ENCODE results near the gene UFD1.
"Not testable (repeated sequence)": the region's sequence is repeated elsewhere in the genome, so short reads cannot be mapped to it uniquely, and the experiment has no call there.

Gene UFD1

DNA sequence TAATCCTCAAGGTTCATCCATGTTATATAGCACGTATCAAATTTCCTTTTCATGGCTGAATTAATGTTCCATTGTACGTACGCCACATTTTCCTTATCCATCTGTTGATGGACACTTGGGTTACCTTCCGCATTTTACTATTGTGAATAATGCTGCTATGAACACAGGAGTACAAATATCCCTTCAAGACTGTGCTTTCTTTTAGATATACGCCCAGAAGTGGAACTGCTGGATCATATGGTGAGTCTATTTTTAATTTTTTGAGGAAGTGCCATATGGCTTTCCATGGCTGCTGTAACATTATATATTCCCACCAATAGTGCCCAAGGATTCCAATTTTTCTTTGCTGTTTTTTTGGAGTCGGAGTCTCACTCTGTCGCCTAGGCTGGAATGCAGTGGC is 40.7 kb downstream of the UFD1 start:
- TF ChIP-seq SUZ12 (IDR thresholded peaks at IDR 0.05; ENCODE audit: extremely low read depth, insufficient read depth, insufficient read length) (no peak), YY1 (IDR thresholded peaks at IDR 0.05; ENCODE audit: insufficient read depth, insufficient read length) (no peak), ZNF274 (IDR thresholded peaks at IDR 0.05; ENCODE audit: low read depth, low read length) (no peak)
- H3K4me1 ChIP-seq (ENCODE audit: insufficient read depth, insufficient read length), result no peaks in the 10 kb centered on the region

GRCh38 chr22:19436444-19437161 is 42.4 kb downstream of the UFD1 start:
- not testable (repeated sequence) for H3K4me3 ChIP-seq (ENCODE audit: insufficient read length, low read depth); H3K4me1 ChIP-seq (ENCODE audit: insufficient read depth, insufficient read length); H3K9me3 ChIP-seq (ENCODE audit: insufficient read depth, low read length); DNase-seq (ENCODE audit: low read depth, low spot score); H3K9ac ChIP-seq (ENCODE audit: insufficient read length, low read depth); H3K27me3 ChIP-seq (ENCODE audit: insufficient read depth, insufficient read length)
- peaks cover 32% of the 10 kb centered on the region for H3K36me3 ChIP-seq (ENCODE audit: insufficient read depth, insufficient read length, low read length)

More for the DNA sequence above, 40.7 kb downstream of the UFD1 start:
- Histone ChIP-seq H3K9me3 (ENCODE audit: insufficient read depth, low read length) (no peaks in the 10 kb centered on the region), H3K4me3 (ENCODE audit: insufficient read length, low read depth) (no peak overlapping the region), H3K36me3 (ENCODE audit: insufficient read depth, insufficient read length, low read length) (peaks cover 39% of the 10 kb centered on the region), H3K27me3 (ENCODE audit: insufficient read depth, insufficient read length) (no peaks in the 10 kb centered on the region), H3K9ac (ENCODE audit: insufficient read length, low read depth) (no peak overlapping the region)
- no peak for DNase-seq (ENCODE audit: low read depth, low spot score)

GRCh38 chr22:19434829-19435580 is 44.0 kb downstream of the UFD1 start:
- DNase-seq (ENCODE audit: low read depth, low spot score), result no peak
- no peak overlapping the region for H3K4me3 ChIP-seq (ENCODE audit: insufficient read length, low read depth)
- peaks cover 2% of the 10 kb centered on the region for H3K4me1 ChIP-seq (ENCODE audit: insufficient read depth, insufficient read length)
- peaks cover 25% of the 10 kb centered on the region for H3K36me3 ChIP-seq (ENCODE audit: insufficient read depth, insufficient read length, low read length)
- no peaks in the 10 kb centered on the region for H3K27me3 ChIP-seq (ENCODE audit: insufficient read depth, insufficient read length)
- H3K9ac ChIP-seq (ENCODE audit: insufficient read length, low read depth), result no peak overlapping the region
- TF ChIP-seq SUZ12 (IDR thresholded peaks at IDR 0.05; ENCODE audit: extremely low read depth, insufficient read depth, insufficient read length), result no peak
- no peak for TF ChIP-seq YY1 (IDR thresholded peaks at IDR 0.05; ENCODE audit: insufficient read depth, insufficient read length)
- no peak for TF ChIP-seq ZNF274 (IDR thresholded peaks at IDR 0.05; ENCODE audit: low read depth, low read length)
- H3K9me3 ChIP-seq (ENCODE audit: insufficient read depth, low read length), result no peaks in the 10 kb centered on the region

- peaks cover 2% of the 10 kb centered on the region for H3K4me1 ChIP-seq (ENCODE audit: insufficient read depth, insufficient read length)
- no peak overlapping the region for H3K4me3 ChIP-seq (ENCODE audit: insufficient read length, low read depth)
- DNase-seq (ENCODE audit: low read depth, low spot score), result no peak
- no peaks in the 10 kb centered on the region for H3K9me3 ChIP-seq (ENCODE audit: insufficient read depth, low read length)
- no peak overlapping the region for H3K9ac ChIP-seq (ENCODE audit: insufficient read length, low read depth)
- peaks cover 29% of the 10 kb centered on the region for H3K36me3 ChIP-seq (ENCODE audit: insufficient read depth, insufficient read length, low read length)
- H3K27me3 ChIP-seq (ENCODE audit: insufficient read depth, insufficient read length), result no peaks in the 10 kb centered on the region
- TF ChIP-seq ZNF274 (IDR thresholded peaks at IDR 0.05; ENCODE audit: low read depth, low read length), result no peak
- no peak for TF ChIP-seq SUZ12 (IDR thresholded peaks at IDR 0.05; ENCODE audit: extremely low read depth, insufficient read depth, insufficient read length)
These were observed 44.6 kb downstream of the UFD1 start for GRCh38 chr22:19434401-19434800.

- Histone ChIP-seq H3K9ac (ENCODE audit: insufficient read length, low read depth) (peak within 1 kb of the TSS; percentile 97), H3K36me3 (ENCODE audit: insufficient read depth, insufficient read length, low read length) (peaks cover 37% of the 10 kb centered on the region), H3K27me3 (ENCODE audit: insufficient read depth, insufficient read length) (no peaks in the 10 kb centered on the region), H3K9me3 (ENCODE audit: insufficient read depth, low read length) (no peaks in the 10 kb centered on the region), H3K4me3 (ENCODE audit: insufficient read length, low read depth) (peak within 1 kb of the TSS; percentile 94), H3K4me1 (ENCODE audit: insufficient read depth, insufficient read length) (peaks cover 2% of the 10 kb centered on the region)
- TF ChIP-seq ZNF274 (IDR thresholded peaks at IDR 0.05; ENCODE audit: low read depth, low read length) (no peak), YY1 (IDR thresholded peaks at IDR 0.05; ENCODE audit: insufficient read depth, insufficient read length) (peak; percentile 25)
- no peak for DNase-seq (ENCODE audit: low read depth, low spot score)
These were observed 46.7 kb downstream of the UFD1 start, which contains the start of gene MRPL40 for GRCh38 chr22:19432133-19432851. Gene MRPL40, plus strand, starts transcription at chr22:19432545. Its CDS starts 10 bp downstream, at chr22:19432555.

DNA sequence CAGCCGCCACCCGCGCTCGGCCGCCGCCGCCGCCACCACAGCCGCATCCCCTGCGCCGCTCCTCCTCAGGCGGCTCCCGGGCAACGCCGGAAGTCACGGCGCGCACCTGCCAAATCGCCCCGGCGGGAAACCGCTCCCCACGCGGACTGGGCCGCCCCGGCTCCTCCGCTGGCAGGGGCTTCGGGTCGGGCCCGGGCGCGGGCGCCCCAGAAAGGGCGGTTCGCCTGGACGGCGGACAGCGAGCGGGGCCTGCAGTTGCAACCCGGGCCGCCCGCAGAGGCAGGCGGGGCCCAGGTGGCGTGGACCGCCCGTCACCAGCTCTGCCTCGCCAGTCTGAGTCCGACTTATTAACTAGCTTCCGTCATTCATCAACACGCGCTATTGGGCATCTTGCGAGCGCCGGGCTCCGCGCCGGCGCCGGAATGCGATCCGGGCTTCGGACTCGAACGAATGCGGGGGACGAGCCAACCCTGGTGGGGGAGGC is 47.3 kb downstream of the UFD1 start, which contains the start of gene HIRA:
Gene HIRA (minus strand): TSS at position 85 of the 484 bp plus-strand sequence. CDS start 257 bp downstream, outside the sequence.
- Histone ChIP-seq H3K4me3 (ENCODE audit: insufficient read length, low read depth) (peak within 1 kb of the TSS; percentile 94), H3K4me1 (ENCODE audit: insufficient read depth, insufficient read length) (peaks cover 2% of the 10 kb centered on the region), H3K9me3 (ENCODE audit: insufficient read depth, low read length) (no peaks in the 10 kb centered on the region), H3K27me3 (ENCODE audit: insufficient read depth, insufficient read length) (no peaks in the 10 kb centered on the region), H3K9ac (ENCODE audit: insufficient read length, low read depth) (peak within 1 kb of the TSS; percentile 97), H3K36me3 (ENCODE audit: insufficient read depth, insufficient read length, low read length) (peaks cover 41% of the 10 kb centered on the region)
- TF ChIP-seq ZNF274 (IDR thresholded peaks at IDR 0.05; ENCODE audit: low read depth, low read length) (no peak), SUZ12 (IDR thresholded peaks at IDR 0.05; ENCODE audit: extremely low read depth, insufficient read depth, insufficient read length) (no peak), YY1 (IDR thresholded peaks at IDR 0.05; ENCODE audit: insufficient read depth, insufficient read length) (no peak)
- no peak for DNase-seq (ENCODE audit: low read depth, low spot score)
